RKO (cell line): ENCODE data around the gene UBXN10.

Experiments used
- DNase-seq: peaks from one replicate; pipeline ENCODE4 v3.0.0-alpha.2; 2016; ENCODE audit warnings: low spot score

UBXN10 gene

DNA sequence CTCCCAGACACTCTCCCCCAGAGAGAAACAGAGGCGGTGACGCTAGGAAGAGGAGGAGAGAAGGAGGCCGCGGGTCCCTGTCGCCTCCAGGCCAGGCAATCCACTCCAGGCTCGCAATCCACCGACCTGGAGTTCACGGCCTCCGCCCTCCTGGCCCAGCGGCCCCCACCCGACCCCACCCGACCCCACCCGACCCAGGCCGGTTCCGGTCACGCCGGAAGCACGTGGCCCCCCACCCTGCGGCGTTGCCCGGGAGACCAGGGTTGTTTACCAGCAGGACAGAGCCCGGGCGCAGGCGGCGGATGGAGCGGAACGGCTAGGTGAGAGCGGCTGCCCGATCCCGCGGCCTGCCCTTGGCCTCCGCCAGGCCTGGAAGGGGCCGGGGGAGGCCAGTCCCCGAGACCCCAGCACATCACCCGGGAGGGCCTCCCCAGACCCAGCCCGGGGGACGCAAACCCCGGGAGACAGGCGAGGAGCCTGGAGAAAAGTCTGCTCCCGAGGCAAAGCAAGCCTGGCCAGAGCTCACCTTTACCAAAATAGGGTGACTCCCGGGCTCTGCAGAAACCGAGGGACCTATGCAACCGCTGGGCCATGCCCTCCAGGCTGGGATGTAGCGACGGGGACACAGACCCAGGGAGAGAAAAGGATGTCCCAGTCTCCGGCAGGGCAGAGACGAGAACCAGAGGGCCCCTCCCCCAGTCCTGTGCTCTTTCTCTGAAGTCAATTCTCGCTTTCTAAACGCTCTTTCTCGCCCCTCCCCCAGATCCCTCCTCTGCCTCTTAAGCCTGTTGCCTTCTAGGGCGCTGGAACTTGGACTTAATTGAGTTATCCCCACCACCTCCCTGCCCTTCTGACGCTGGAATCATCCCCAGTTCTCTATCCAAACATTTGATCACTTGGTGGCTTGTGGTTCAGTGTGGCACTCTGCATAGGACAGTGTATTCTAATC lies at the start of gene UBXN10, which contains the start of gene PLA2G2C:
TSS of gene UBXN10 (plus strand) at position 263 of the 949 bp plus-strand sequence. CDS start 4,466 bp downstream, outside the sequence.
TSS of gene PLA2G2C (minus strand) at position 685 of the 949 bp plus-strand sequence. CDS start 9,155 bp downstream, outside the sequence.
- DNase-seq = no peak

DNA sequence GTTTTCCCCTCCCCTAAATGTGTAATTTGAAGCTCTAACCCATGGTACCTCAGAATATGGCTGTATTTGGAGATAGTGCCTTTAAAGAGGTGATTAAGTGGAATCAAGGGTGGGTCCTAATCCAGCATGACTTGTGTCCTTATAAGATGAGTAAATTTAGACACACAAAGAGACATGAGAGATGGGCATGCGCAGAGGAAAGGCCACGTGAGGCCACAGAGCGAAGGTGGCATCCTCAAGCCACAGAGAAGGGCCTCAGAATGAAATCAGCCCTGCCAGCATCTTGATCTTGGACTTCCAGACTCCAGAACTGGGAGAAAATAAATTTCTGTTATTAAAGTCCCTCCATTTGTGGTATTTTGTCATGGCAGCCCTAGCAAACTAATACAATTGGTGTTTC lies 49.6 kb upstream of the UBXN10 start:
- no peak for DNase-seq

GRCh38 chr1:20137055-20137454 lies 48.8 kb upstream of the UBXN10 start:
- no peak for DNase-seq

GRCh38 chr1:20137604-20138003 lies 48.3 kb upstream of the UBXN10 start:
- no peak for DNase-seq

DNA sequence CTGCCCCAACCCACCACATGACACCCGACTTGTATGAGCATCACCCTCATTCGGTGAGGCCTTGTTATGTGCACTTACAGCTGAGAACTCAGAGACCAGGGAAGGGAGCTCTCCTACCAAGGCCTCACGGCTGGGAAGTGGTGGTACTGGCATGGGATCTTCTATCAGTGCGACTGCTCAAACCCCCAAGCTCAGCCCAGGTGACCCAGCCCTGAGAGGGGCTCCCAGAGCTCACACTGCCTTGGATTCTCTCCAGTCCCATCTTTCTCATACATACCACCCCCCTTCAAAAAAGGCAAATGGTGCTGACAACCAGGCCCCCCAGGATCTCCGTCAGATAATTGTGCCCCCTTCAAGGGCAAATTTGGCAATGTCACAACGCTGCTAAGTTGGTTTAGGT lies 47.5 kb upstream of the UBXN10 start:
- DNase-seq = no peak

- no peak for DNase-seq
These were observed 46.8 kb upstream of the UBXN10 start, which contains the start of gene PLA2G2F for GRCh38 chr1:20138961-20139550. TSS of gene PLA2G2F (plus strand) at chr1:20139323. CDS start at chr1:20139428, 105 bp downstream.

- no peak for DNase-seq
These were observed 45.9 kb upstream of the UBXN10 start for GRCh38 chr1:20139776-20140612.

DNA sequence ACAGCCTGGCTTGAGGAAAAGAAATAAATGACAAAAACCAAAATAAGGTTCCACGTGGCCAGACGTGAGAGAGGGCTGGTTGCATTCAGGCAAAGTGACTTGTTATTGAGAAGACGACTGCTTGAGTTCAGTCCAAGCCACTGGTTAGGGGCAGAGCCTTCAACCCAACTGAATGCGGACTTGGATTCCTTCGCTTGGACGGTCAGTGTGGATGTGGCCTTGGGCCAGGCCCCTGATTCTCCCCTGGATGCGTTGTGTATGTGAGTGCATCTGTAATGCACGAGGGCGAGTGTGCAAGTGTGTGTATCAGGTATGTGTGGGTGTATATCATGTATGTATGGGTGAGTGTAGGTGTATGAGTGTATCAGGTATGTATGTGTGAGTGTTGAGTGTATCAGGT lies 44.9 kb upstream of the UBXN10 start:
- DNase-seq = no peak

- DNase-seq = no peak
These were observed 44.4 kb upstream of the UBXN10 start for GRCh38 chr1:20141466-20141865.

DNA sequence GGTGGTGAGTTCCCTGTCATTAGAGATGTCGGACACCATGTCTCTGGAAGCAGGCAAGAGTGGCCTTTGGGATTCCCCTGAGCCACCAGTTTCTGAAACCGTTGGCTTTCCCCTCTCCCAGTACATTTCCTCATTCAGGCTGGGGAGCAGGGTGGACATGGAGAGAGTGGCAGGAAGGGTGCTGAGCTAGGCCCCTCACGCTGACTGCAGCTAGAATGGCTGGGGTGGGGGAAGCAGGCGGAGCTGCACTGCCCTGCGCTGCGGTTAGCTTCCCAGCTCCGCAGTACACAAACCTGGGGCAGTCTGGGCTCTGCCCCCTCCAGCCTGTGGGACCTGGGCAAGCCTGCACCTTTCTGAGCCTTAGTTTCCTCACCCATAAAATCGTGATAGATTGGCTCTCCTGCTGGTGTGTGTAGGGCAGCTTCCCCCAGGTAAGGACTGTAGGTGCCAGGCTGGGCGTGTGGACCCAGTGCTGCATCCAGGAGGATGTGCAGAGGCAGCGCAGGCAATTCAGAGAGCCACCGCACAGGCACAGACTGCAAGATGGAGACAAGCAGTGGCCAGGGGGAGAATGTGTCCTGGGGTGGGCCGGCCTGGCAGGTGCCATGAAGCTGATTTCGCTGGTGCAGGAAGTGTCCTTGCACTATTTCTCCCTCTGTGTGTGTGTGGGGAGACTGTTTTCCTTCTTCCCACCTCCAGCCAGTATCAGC lies 43.7 kb upstream of the UBXN10 start:
- no peak for DNase-seq

GRCh38 chr1:20143318-20143717 lies 42.6 kb upstream of the UBXN10 start:
- no peak for DNase-seq

DNA sequence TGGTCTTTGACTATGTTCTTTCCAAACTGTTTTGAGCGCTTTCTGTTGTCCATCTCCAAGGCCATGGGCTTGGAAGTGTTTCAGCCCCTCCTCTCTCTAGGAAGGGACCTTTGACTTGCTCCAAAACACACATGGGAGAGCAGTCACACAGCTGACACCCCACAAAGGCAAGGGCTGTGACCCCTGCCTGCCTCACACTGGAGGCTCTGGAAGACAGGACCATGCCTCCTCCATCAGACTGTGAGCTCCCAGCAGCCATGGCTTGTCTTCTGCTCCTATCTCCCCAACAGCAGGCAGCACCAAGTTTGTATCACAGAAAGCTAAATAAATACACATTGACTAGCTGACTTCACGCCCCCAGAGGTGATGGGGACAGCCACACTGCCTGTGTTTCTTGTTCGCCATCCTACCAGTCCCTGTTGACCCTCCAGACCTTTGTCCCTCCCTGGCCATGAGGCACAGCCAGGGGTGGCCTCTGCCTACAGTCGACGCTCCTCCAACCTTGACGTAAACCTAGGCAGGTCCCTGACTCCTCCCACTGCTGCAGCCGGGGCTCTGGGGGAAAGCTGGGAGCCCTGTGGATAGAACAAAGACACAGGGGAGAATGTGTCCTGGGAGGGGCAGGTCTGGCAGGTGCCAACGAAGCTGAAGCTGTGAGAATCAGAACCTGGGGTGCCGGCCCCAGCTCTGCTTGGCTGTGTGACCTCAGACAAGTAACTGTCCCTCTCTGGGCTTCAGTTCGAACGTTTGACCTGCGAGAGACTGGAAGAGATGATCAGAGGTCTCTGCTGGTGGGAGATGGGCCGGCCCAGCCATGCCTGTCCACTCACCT lies 41.9 kb upstream of the UBXN10 start:
- no peak for DNase-seq

- no peak for DNase-seq
These were observed 37.9 kb upstream of the UBXN10 start for GRCh38 chr1:20147846-20148570.

GRCh38 chr1:20148571-20149500 lies 37.1 kb upstream of the UBXN10 start:
- DNase-seq = no peak

- no peak for DNase-seq
These were observed 36.1 kb upstream of the UBXN10 start for GRCh38 chr1:20149601-20150325.

DNA sequence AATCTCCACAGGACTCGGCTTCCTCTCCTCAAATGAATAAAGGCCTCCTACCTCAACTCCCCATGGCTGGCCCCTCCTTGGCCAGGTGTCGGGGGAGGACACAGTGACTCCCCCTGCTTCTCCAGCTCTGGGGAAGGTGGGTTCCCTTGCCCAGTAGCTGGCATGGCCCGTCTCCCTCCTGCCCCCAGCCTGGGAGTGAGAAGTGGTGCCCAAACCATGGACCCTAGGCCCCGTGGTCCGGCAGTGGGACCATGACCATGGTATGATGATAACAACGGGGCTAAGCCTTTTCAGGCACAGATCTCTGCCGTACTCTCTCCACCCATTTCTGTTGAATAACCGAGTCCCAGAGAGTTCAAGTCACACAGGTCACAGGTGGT lies 35.6 kb upstream of the UBXN10 start:
- no peak for DNase-seq

GRCh38 chr1:20150969-20151368 lies 34.9 kb upstream of the UBXN10 start:
- DNase-seq = no peak

DNA sequence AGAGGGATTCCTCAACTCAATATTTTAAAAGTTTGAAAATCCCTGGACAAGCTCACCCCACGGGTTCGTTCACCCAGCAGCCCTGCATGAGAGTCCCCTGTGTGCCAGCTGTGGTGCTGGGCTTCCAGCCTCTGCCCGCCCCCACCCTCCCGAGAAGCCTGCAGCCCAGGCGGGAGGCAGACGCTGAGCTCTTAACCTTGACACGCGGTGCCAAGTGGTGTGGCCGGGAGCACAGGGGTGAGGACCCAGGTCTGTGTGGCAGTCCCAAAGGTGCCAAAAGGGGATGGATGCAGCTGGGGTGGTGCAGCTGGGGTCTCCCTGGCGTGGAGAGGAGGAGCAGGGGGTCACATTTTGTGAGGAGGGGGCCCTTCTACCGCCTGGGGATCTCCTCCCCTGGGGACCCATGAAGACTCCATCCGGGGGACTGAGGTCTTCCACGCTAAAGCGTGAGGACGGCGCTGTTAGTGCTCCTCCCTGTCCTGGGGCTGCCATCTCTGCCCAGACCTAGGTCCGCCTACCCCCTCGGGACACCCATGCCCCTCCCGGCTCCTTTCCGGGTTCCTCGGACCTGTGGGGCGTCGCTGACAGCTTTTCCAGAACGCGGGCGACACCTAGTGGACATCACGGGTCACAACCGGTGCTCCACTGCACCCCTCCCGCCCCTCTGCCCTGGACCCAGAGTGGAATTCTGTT lies 33.8 kb upstream of the UBXN10 start:
- DNase-seq = peak; percentile 81
